IMR-90 (cell line): Measurements from ENCODE around the gene RCAN2. TPM values are rescaled to one million over a fixed set of nuclear protein-coding genes. Genes with fewer than 3 reads are reported as not detected.

ENCODE experiments used
- ATAC-seq: fragments of 200-7000 bp; cut with Tn5 transposase; 2 replicates; pipeline ENCODE4 v1.9.1; 2020; ENCODE audit warnings: low read depth, mild to moderate bottlenecking, moderate library complexity
- BruUV-seq: library from RNA; stranded (reverse); fragments of 400-500 nt; replicated peaks from 2 replicates; lab custom pipeline; 2021; lab: Mats Ljungman, UMichigan
- CTCF ChIA-PET: fragments of 300-600 bp; formaldehyde crosslinking; extraction: SDS; loops from one replicate; lab custom pipeline; 2021; ENCODE audit warnings: antibody characterized with exemption; lab: Yijun Ruan, JAX
- POLR2A ChIA-PET: fragments of 300-600 bp; sonication (Branson Sonifier 250); formaldehyde crosslinking; loops from one replicate; lab custom pipeline; 2022; ENCODE audit warnings: antibody characterized with exemption; ENCODE audit not compliant: unreplicated experiment; lab: Charles Lee
- DNase-seq: peaks from one replicate; pipeline ENCODE4 v3.0.0; 2013
- H2AFZ ChIP-seq: replicated peaks from 2 replicates; pipeline ENCODE3; 2013; ENCODE audit warnings: low read length, mild to moderate bottlenecking; ENCODE audit not compliant: poor library complexity
- H2AK5ac ChIP-seq: 2 replicates; pipeline ENCODE4 v1.6.1; 2013; ENCODE audit warnings: low read depth, low read length, inconsistent platforms
- H2AK9ac ChIP-seq: replicated peaks from 2 replicates; pipeline ENCODE3; 2013; ENCODE audit warnings: mild to moderate bottlenecking, low read depth, low read length, moderate library complexity; ENCODE audit not compliant: poor library complexity
- H2BK120ac ChIP-seq: 2 replicates; pipeline ENCODE4 v1.6.1; 2013; ENCODE audit warnings: low read depth, low read length, inconsistent platforms
- H2BK15ac ChIP-seq: 3 replicates; pipeline ENCODE4 v1.6.1; 2013; ENCODE audit warnings: low read depth, low read length, inconsistent platforms
- H2BK20ac ChIP-seq: 2 replicates; pipeline ENCODE4 v1.6.1; 2013; ENCODE audit warnings: low read depth, mild to moderate bottlenecking, inconsistent platforms, low read length, moderate library complexity
- H2BK5ac ChIP-seq: 2 replicates; pipeline ENCODE4 v1.6.1; 2013; ENCODE audit warnings: mild to moderate bottlenecking, low read depth, low read length, inconsistent platforms; ENCODE audit not compliant: poor library complexity, severe bottlenecking
- H3K14ac ChIP-seq: replicated peaks from 2 replicates; pipeline ENCODE4 v1.6.1; 2013; ENCODE audit warnings: low read depth, low read length, inconsistent platforms
- H3K18ac ChIP-seq: 2 replicates; pipeline ENCODE4 v1.6.1; 2013; ENCODE audit warnings: low read depth, low read length, control low read depth
- H3K23ac ChIP-seq: 2 replicates; pipeline ENCODE4 v1.6.1; 2013; ENCODE audit warnings: low read depth, low read length, inconsistent platforms
- H3K27ac ChIP-seq: 2 replicates; pipeline ENCODE4 v1.5.1; 2013; ENCODE audit warnings: mild to moderate bottlenecking, control low read depth, low read length; ENCODE audit not compliant: insufficient read depth
- H3K27me3 ChIP-seq: 2 replicates; pipeline ENCODE4 v1.6.1; 2013; ENCODE audit warnings: low read length; ENCODE audit not compliant: control insufficient read depth, insufficient read depth
- H3K36me3 ChIP-seq: 2 replicates; pipeline ENCODE4 v1.6.1; 2013; ENCODE audit warnings: low read length, mixed read lengths; ENCODE audit not compliant: control insufficient read depth, insufficient read depth
- H3K4ac ChIP-seq: 2 replicates; pipeline ENCODE4 v1.6.1; 2013; ENCODE audit warnings: low read depth, low read length, inconsistent platforms
- H3K4me1 ChIP-seq: 2 replicates; pipeline ENCODE4 v1.6.1; 2013; ENCODE audit warnings: low read length, mixed read lengths; ENCODE audit not compliant: control insufficient read depth, insufficient read depth
- H3K4me2 ChIP-seq: 2 replicates; pipeline ENCODE4 v1.6.1; 2013; ENCODE audit warnings: low read depth, mild to moderate bottlenecking, control low read depth, low read length, moderate library complexity
- H3K4me3 ChIP-seq: 2 replicates; pipeline ENCODE4 v1.5.1; 2013; ENCODE audit warnings: low read depth, mild to moderate bottlenecking, control low read depth, low read length, moderate library complexity; ENCODE audit not compliant: insufficient read depth
- H3K56ac ChIP-seq: 2 replicates; pipeline ENCODE4 v1.6.1; 2013; ENCODE audit warnings: low read length, inconsistent platforms; ENCODE audit not compliant: insufficient read depth; ENCODE audit errors: extremely low read depth
- H3K79me1 ChIP-seq, 2 experiments: 2 replicates each; pipeline ENCODE4 v1.6.1; 2013; ENCODE audit warnings: low read length in 2 of 2, inconsistent platforms in 1 of 2, low read depth in 1 of 2
- H3K9ac ChIP-seq: 2 replicates; pipeline ENCODE4 v1.6.1; 2013; ENCODE audit warnings: low read depth, low read length, control low read depth
- H3K9me1 ChIP-seq: 2 replicates; pipeline ENCODE4 v1.6.1; 2013; ENCODE audit warnings: low read length, inconsistent platforms; ENCODE audit not compliant: insufficient read depth
- H3K9me3 ChIP-seq: 2 replicates; pipeline ENCODE4 v1.6.1; 2013; ENCODE audit warnings: low read length; ENCODE audit not compliant: control insufficient read depth, insufficient read depth
- H4K20me1 ChIP-seq: 2 replicates; pipeline ENCODE4 v1.6.1; 2013; ENCODE audit warnings: low read length, inconsistent platforms; ENCODE audit not compliant: insufficient read depth
- H4K5ac ChIP-seq: 2 replicates; pipeline ENCODE4 v1.6.1; 2013; ENCODE audit warnings: mild to moderate bottlenecking, low read depth, low read length, control low read depth
- H4K8ac ChIP-seq, 2 experiments: 2 replicates each; pipeline ENCODE4 v1.6.1; 2013; ENCODE audit warnings: low read depth in 2 of 2, low read length in 2 of 2, control low read depth in 1 of 2, inconsistent platforms in 1 of 2
- H4K91ac ChIP-seq: 2 replicates; pipeline ENCODE4 v1.6.1; 2013; ENCODE audit warnings: low read depth, low read length, inconsistent platforms; ENCODE audit not compliant: insufficient read depth
- CHD1 ChIP-seq: IDR thresholded peaks from 2 replicates; pipeline ENCODE4 v1.6.1; 2012; ENCODE audit warnings: low read depth, low read length, improper control_type of control experiment
- FOS ChIP-seq: fragments of 150-350 bp; IDR thresholded peaks from 2 replicates; pipeline ENCODE4 v1.6.1; 2016; ENCODE audit warnings: low read depth, low read length
- MAZ ChIP-seq: IDR thresholded peaks from 2 replicates; pipeline ENCODE4 v1.6.1; 2012; ENCODE audit warnings: low read depth, mild to moderate bottlenecking, low read length, improper control_type of control experiment, moderate library complexity, borderline replicate concordance
- WGBS, 2 experiments: methylation state at CpG; one replicate each; pipeline versions ENCODE4 v1.1.5 to v1.1.7; 2013; ENCODE audit warnings: missing lambda C conversion rate in 2 of 2; ENCODE audit not compliant: insufficient read length in 1 of 2; ENCODE audit errors: extremely low coverage in 2 of 2; 5-methylcytosine and 5-hydroxymethylcytosine counted together
- dilution Hi-C: fragments of 300-500 bp; cut with HindIII; formaldehyde crosslinking; loops from one replicate; pipeline ENCODE4 v1.14.3; 2018; ENCODE audit warnings: low sequenced_read_pairs; ENCODE audit not compliant: unreplicated experiment
- in situ Hi-C: fragments of 300-500 bp; cut with MboI; formaldehyde crosslinking; loops from 3 replicates; pipeline ENCODE4 v1.14.3; 2019; ENCODE audit warnings: low sequenced_read_pairs, inconsistent platforms, mixed read lengths
- intact Hi-C: fragments of 100-400 bp; cut with micrococcal nuclease; formaldehyde crosslinking; loops from 2 replicates; pipeline ENCODE4 v1.10.0; 2022
- polyA plus RNA-seq, 3 experiments: library from polyadenylated mRNA; depleted of rRNA; stranded (reverse); fragments of >200 nt; gene quantifications; 2 replicates each; pipeline ENCODE4 v1.2.3, GENCODE V29; 2012; ENCODE audit warnings: low replicate concordance in 1 of 3
- total RNA-seq: library from RNA; depleted of rRNA; stranded (reverse); fragments of >200 nt; gene quantifications from 2 replicates; pipeline ENCODE4 v1.2.3, GENCODE V29; 2012

RCAN2 gene
- total and polyA plus RNA-seq, 2 of the 4 experiments (the other 2 are of a cell fraction), result 1.3 to 1.8 TPM

GRCh38 chr6:46490425-46491200 lies 636 bp downstream of the RCAN2 start:
- POLR2A ChIA-PET, result no interaction called here
- Histone ChIP-seq H3K79me1 (no peaks in the 10 kb centered on the region), H3K9ac (no peak overlapping the region), H3K14ac (no peak overlapping the region), H2BK5ac (no peak overlapping the region), H2BK20ac (no peak overlapping the region), H4K8ac (no peak overlapping the region), H2BK15ac (no peak overlapping the region), H2AK5ac (no peak overlapping the region), H3K27me3 (peaks cover 21% of the 10 kb centered on the region), H2AFZ (peak overlapping the region; percentile 83), H2AK9ac (no peak overlapping the region), H3K4ac (no peak overlapping the region), H3K9me1 (no peaks in the 10 kb centered on the region), H4K91ac (no peak overlapping the region), H2BK120ac (no peak overlapping the region), H3K4me2 (peak overlapping the region; percentile 78), H3K18ac (no peak overlapping the region), H3K27ac (no peak overlapping the region), H3K36me3 (no peaks in the 10 kb centered on the region), H3K4me1 (no peaks in the 10 kb centered on the region), H3K9me3 (no peaks in the 10 kb centered on the region), H3K4me3 (peak overlapping the region; percentile 50), H3K56ac (no peak overlapping the region), H4K5ac (no peak overlapping the region), H4K20me1 (no peaks in the 10 kb centered on the region), H3K23ac (no peak overlapping the region)
- dilution Hi-C loops (no loop called here), in situ Hi-C loops (no loop called here), intact Hi-C loops (no loop called here)
- ATAC-seq (peak; percentile 42; the same call in 1 of the 2 replicates), DNase-seq (no peak)
- TF ChIP-seq CHD1 (no peak), FOS (no peak), MAZ (no peak)
- BruUV-seq, result no TSS peak
- CTCF ChIA-PET, result interaction anchor here (0.9 kb wide), 1 partner anchor 23 kb away, joined by 7 read pairs; no protein-coding TSS in a partner anchor
- 32% methylated on average over 6 of the region's 56 CpGs; no CpG with 5 or more reads in 1 of the 2 experiments for WGBS, 2 experiments
